Panc1 (cell line): ENCODE measurements around the gene ACER3. TPM values are rescaled to one million over a fixed set of nuclear protein-coding genes. Genes with fewer than 3 reads are reported as not detected.

Source experiments
- ATAC-seq: fragments of 200-7000 bp; cut with Tn5 transposase; 2 replicates; pipeline ENCODE4 v1.9.1; 2020; ENCODE audit warnings: mild to moderate bottlenecking, moderate library complexity
- BruUV-seq: library from RNA; stranded (reverse); fragments of 400-500 nt; replicated peaks from 2 replicates; lab custom pipeline; 2021; lab: Mats Ljungman, UMichigan
- CTCF ChIA-PET: fragments of 300-600 bp; sonication (Branson Sonifier 250); formaldehyde crosslinking; loops from one replicate; lab custom pipeline; 2022; ENCODE audit warnings: antibody characterized with exemption; lab: Charles Lee
- POLR2A ChIA-PET: fragments of 300-600 bp; sonication (Branson Sonifier 250); formaldehyde crosslinking; loops from one replicate; lab custom pipeline; 2022; ENCODE audit warnings: antibody characterized with exemption; lab: Charles Lee
- DNase-seq: peaks from one replicate; pipeline ENCODE4 v3.0.0-alpha.2; 2010; ENCODE audit warnings: low read depth, low spot score
- H3K27ac ChIP-seq: 2 replicates; pipeline ENCODE4 v1.5.1; 2011; ENCODE audit warnings: mild to moderate bottlenecking, low read length, inconsistent platforms
- H3K27me3 ChIP-seq: fragments of 200-500 bp; sonication (Bioruptor generic); 2 replicates; pipeline ENCODE4 v1.6.0; 2014; ENCODE audit warnings: low read length, inconsistent platforms; ENCODE audit not compliant: control insufficient read depth, insufficient read depth
- H3K36me3 ChIP-seq: fragments of 200-500 bp; sonication (Bioruptor generic); 2 replicates; pipeline ENCODE4 v1.5.1; 2014; ENCODE audit warnings: inconsistent platforms, mild to moderate bottlenecking, low read length, moderate library complexity; ENCODE audit not compliant: control insufficient read depth, insufficient read depth
- H3K4me1 ChIP-seq: 2 replicates; pipeline ENCODE4 v1.5.1; 2011; ENCODE audit warnings: inconsistent platforms, mild to moderate bottlenecking, low read length, moderate library complexity; ENCODE audit not compliant: control insufficient read depth, insufficient read depth
- H3K4me3 ChIP-seq, 2 experiments: 2 replicates each; pipeline ENCODE4 v1.5.1; 2011 to 2012; ENCODE audit warnings: low read depth in 2 of 2, low read length in 2 of 2, mild to moderate bottlenecking in 2 of 2, inconsistent platforms in 1 of 2, moderate library complexity in 1 of 2
- H3K9me3 ChIP-seq: fragments of 200-500 bp; sonication (Bioruptor generic); 2 replicates; pipeline ENCODE4 v1.5.1; 2014; ENCODE audit warnings: low read depth, mild to moderate bottlenecking, inconsistent platforms, low read length, moderate library complexity; ENCODE audit not compliant: control insufficient read depth, insufficient read depth
- CTCF ChIP-seq: fragments of 450-650 bp; IDR thresholded peaks from 2 replicates; pipeline ENCODE4 v1.5.1; 2017; ENCODE audit warnings: mild to moderate bottlenecking
- POLR2AphosphoS5 ChIP-seq: IDR thresholded peaks from 2 replicates; pipeline ENCODE4 v1.6.1; 2012; ENCODE audit warnings: mild to moderate bottlenecking, low read depth, low read length, moderate library complexity
- REST ChIP-seq, 2 experiments: IDR thresholded peaks; 2 replicates each; pipeline ENCODE4 v1.6.1; 2011 to 2012; ENCODE audit warnings: low read depth in 2 of 2, control low read depth in 1 of 2, low read length in 1 of 2, mild to moderate bottlenecking in 1 of 2, moderate library complexity in 1 of 2; ENCODE audit not compliant: insufficient read depth in 1 of 2
- SIN3A ChIP-seq: IDR thresholded peaks from 2 replicates; pipeline ENCODE4 v1.6.1; 2012; ENCODE audit warnings: low read depth, mild to moderate bottlenecking, low read length, moderate library complexity, borderline replicate concordance; ENCODE audit not compliant: insufficient read depth
- TCF7L2 ChIP-seq: IDR thresholded peaks from 2 replicates; pipeline ENCODE4 v1.6.1; 2011; ENCODE audit warnings: mild to moderate bottlenecking, low read depth, low read length, inconsistent platforms
- in situ Hi-C: cut with HindIII; loops from 2 replicates; pipeline ENCODE4 v1.10.0; 2016; ENCODE audit warnings: low sequenced_read_pairs, low pct_unique_long_range_greater_than_20kb
- intact Hi-C: fragments of 100-400 bp; cut with micrococcal nuclease; formaldehyde crosslinking; loops from one replicate; pipeline ENCODE4 v1.10.0; 2022; ENCODE audit not compliant: unreplicated experiment
- total RNA-seq: library from RNA; stranded (reverse); gene quantifications from one replicate; pipeline ENCODE4 v1.2.1, GENCODE V29; 2021; ENCODE audit not compliant: unreplicated experiment

The ACER3 gene
- total RNA-seq, 1 experiment from 2014 or later, result 41.8 TPM

GRCh38 chr11:77002776-77003175, 142.1 kb downstream of the ACER3 start:
- in situ Hi-C loops, result no loop called here
- BruUV-seq, result no TSS peak
- no peaks in the 10 kb centered on the region for H3K4me1 ChIP-seq
- no peak for TF ChIP-seq SIN3A
- ChIA-PET POLR2A (no interaction called here), CTCF (no interaction called here)
- ATAC-seq (no peak), DNase-seq (no peak)
- H3K9me3 ChIP-seq, result no peaks in the 10 kb centered on the region
- no peak overlapping the region for H3K4me3 ChIP-seq
- no peak overlapping the region for H3K27ac ChIP-seq
- intact Hi-C loops, result no loop called here
- no peaks in the 10 kb centered on the region for H3K27me3 ChIP-seq
- no peaks in the 10 kb centered on the region for H3K36me3 ChIP-seq

DNA sequence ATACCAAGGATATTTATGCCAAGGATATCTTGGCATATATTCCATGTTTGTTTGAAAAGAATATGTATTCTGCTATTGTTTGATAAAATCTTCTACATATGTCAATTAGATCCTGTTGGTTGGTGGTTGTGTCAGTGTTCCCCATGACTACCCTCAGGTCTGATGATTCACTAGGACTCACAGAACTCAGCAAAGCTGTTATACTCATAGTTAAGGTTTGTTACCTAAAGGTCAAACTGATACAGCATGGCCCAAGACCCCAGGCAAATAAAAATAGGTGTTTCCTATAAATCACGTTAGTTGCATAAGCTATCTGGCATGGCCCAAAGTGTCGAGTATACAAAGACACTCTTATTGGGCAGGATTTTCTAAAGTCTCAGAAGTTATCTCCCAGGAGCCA, 143.2 kb downstream of the ACER3 start:
- no peaks in the 10 kb centered on the region for H3K9me3 ChIP-seq
- H3K4me3 ChIP-seq, result no peak overlapping the region
- no peak; the same call in 1 of the 2 replicates for ATAC-seq
- no peaks in the 10 kb centered on the region for H3K27me3 ChIP-seq
- in situ Hi-C loops, result no loop called here
- H3K4me1 ChIP-seq, result no peaks in the 10 kb centered on the region
- no peak for TF ChIP-seq POLR2AphosphoS5
- no peak for TF ChIP-seq SIN3A
- no peak for TF ChIP-seq TCF7L2
- TF ChIP-seq CTCF, result no peak
- no peak for TF ChIP-seq REST (IDR thresholded peaks at IDR 0.05; ENCODE audit: insufficient read depth in 1 of 2, low read depth in 2 of 2, low read length in 1 of 2)
- no peak for DNase-seq
- intact Hi-C loops, result no loop called here
- ChIA-PET POLR2A (interaction anchor here (0.7 kb wide), 1 partner anchor 43 kb away, joined by 3 read pairs; no protein-coding TSS in a partner anchor), CTCF (interaction anchor here (0.6 kb wide), 1 partner anchor 1733 kb away, joined by 3 read pairs; no protein-coding TSS in a partner anchor)
- no peak overlapping the region for H3K27ac ChIP-seq
- no TSS peak for BruUV-seq
- H3K36me3 ChIP-seq, result no peaks in the 10 kb centered on the region

DNA sequence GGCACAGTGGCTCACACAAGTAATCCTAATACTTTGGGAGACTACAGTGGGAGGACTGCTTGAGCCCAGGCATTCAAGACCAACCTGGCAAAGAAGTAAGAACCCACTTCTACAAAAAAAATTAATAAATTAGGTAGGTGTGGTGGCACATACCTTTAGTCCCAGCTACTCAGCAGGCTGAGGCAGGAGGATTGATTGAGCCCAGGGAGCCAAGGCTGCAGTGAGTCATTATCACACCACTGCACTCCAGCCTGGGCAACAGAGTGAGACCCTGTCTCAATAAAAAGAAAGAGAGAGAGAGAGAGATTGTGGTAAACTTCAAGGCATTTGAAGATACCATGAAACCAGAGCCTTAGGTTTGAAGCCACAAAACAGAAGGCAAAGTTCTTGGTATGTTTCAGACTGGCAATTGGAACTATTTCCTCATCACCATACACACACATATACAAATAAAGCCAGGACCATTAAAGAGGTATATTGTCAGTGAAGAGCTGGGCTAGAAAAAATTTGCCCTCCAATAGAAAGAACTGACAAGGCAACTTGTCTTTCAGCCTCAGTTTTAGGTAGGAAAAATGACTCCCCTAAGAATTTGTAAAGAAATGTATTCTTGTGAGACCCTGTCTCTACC, 148.9 kb downstream of the ACER3 start:
- in situ Hi-C loops (no loop called here), intact Hi-C loops (no loop called here)
- H3K27ac ChIP-seq, result no peak overlapping the region
- no peak overlapping the region for H3K4me3 ChIP-seq
- DNase-seq (no peak), ATAC-seq (no peak)
- no TSS peak for BruUV-seq
- H3K27me3 ChIP-seq, result no peaks in the 10 kb centered on the region
- POLR2A ChIA-PET, result no interaction called here
- H3K4me1 ChIP-seq, result no peaks in the 10 kb centered on the region
- CTCF ChIA-PET, result no interaction called here
- no peaks in the 10 kb centered on the region for H3K36me3 ChIP-seq
- H3K9me3 ChIP-seq, result no peaks in the 10 kb centered on the region
- TF ChIP-seq CTCF, result no peak
- TF ChIP-seq TCF7L2, result no peak
- TF ChIP-seq POLR2AphosphoS5, result no peak
- TF ChIP-seq REST (IDR thresholded peaks at IDR 0.05; ENCODE audit: insufficient read depth in 1 of 2, low read depth in 2 of 2, low read length in 1 of 2), result no peak
- no peak for TF ChIP-seq SIN3A
